IMR-90 (cell line): ENCODE results near the gene PRDX5. TPM values are rescaled to one million over a fixed set of nuclear protein-coding genes. Genes with fewer than 3 reads are reported as not detected.
A peak's percentile ranks its signal among the peaks of the same experiment; 100 is the strongest.
"Not testable (repeated sequence)": the region's sequence is repeated elsewhere in the genome, so short reads cannot be mapped to it uniquely, and the experiment has no call there.

ENCODE experiments used
- ATAC-seq: fragments of 200-7000 bp; cut with Tn5 transposase; 2 replicates; pipeline ENCODE4 v1.9.1; 2020; ENCODE audit warnings: low read depth, mild to moderate bottlenecking, moderate library complexity
- BruUV-seq: library from RNA; stranded (reverse); fragments of 400-500 nt; replicated peaks from 2 replicates; lab custom pipeline; 2021; lab: Mats Ljungman, UMichigan
- CTCF ChIA-PET: fragments of 300-600 bp; formaldehyde crosslinking; extraction: SDS; loops from one replicate; lab custom pipeline; 2021; ENCODE audit warnings: antibody characterized with exemption; lab: Yijun Ruan, JAX
- POLR2A ChIA-PET: fragments of 300-600 bp; sonication (Branson Sonifier 250); formaldehyde crosslinking; loops from one replicate; lab custom pipeline; 2022; ENCODE audit warnings: antibody characterized with exemption; ENCODE audit not compliant: unreplicated experiment; lab: Charles Lee
- DNase-seq: peaks from one replicate; pipeline ENCODE4 v3.0.0; 2013
- H2AFZ ChIP-seq: replicated peaks from 2 replicates; pipeline ENCODE3; 2013; ENCODE audit warnings: low read length, mild to moderate bottlenecking; ENCODE audit not compliant: poor library complexity
- H2AK5ac ChIP-seq: 2 replicates; pipeline ENCODE4 v1.6.1; 2013; ENCODE audit warnings: low read depth, low read length, inconsistent platforms
- H2AK9ac ChIP-seq: replicated peaks from 2 replicates; pipeline ENCODE3; 2013; ENCODE audit warnings: mild to moderate bottlenecking, low read depth, low read length, moderate library complexity; ENCODE audit not compliant: poor library complexity
- H2BK120ac ChIP-seq: 2 replicates; pipeline ENCODE4 v1.6.1; 2013; ENCODE audit warnings: low read depth, low read length, inconsistent platforms
- H2BK15ac ChIP-seq: 3 replicates; pipeline ENCODE4 v1.6.1; 2013; ENCODE audit warnings: low read depth, low read length, inconsistent platforms
- H2BK20ac ChIP-seq: 2 replicates; pipeline ENCODE4 v1.6.1; 2013; ENCODE audit warnings: low read depth, mild to moderate bottlenecking, inconsistent platforms, low read length, moderate library complexity
- H2BK5ac ChIP-seq: 2 replicates; pipeline ENCODE4 v1.6.1; 2013; ENCODE audit warnings: mild to moderate bottlenecking, low read depth, low read length, inconsistent platforms; ENCODE audit not compliant: poor library complexity, severe bottlenecking
- H3K14ac ChIP-seq: replicated peaks from 2 replicates; pipeline ENCODE4 v1.6.1; 2013; ENCODE audit warnings: low read depth, low read length, inconsistent platforms
- H3K18ac ChIP-seq: 2 replicates; pipeline ENCODE4 v1.6.1; 2013; ENCODE audit warnings: low read depth, low read length, control low read depth
- H3K23ac ChIP-seq: 2 replicates; pipeline ENCODE4 v1.6.1; 2013; ENCODE audit warnings: low read depth, low read length, inconsistent platforms
- H3K27ac ChIP-seq: 2 replicates; pipeline ENCODE4 v1.5.1; 2013; ENCODE audit warnings: mild to moderate bottlenecking, control low read depth, low read length; ENCODE audit not compliant: insufficient read depth
- H3K27me3 ChIP-seq: 2 replicates; pipeline ENCODE4 v1.6.1; 2013; ENCODE audit warnings: low read length; ENCODE audit not compliant: control insufficient read depth, insufficient read depth
- H3K36me3 ChIP-seq: 2 replicates; pipeline ENCODE4 v1.6.1; 2013; ENCODE audit warnings: low read length, mixed read lengths; ENCODE audit not compliant: control insufficient read depth, insufficient read depth
- H3K4ac ChIP-seq: 2 replicates; pipeline ENCODE4 v1.6.1; 2013; ENCODE audit warnings: low read depth, low read length, inconsistent platforms
- H3K4me1 ChIP-seq: 2 replicates; pipeline ENCODE4 v1.6.1; 2013; ENCODE audit warnings: low read length, mixed read lengths; ENCODE audit not compliant: control insufficient read depth, insufficient read depth
- H3K4me2 ChIP-seq: 2 replicates; pipeline ENCODE4 v1.6.1; 2013; ENCODE audit warnings: low read depth, mild to moderate bottlenecking, control low read depth, low read length, moderate library complexity
- H3K4me3 ChIP-seq: 2 replicates; pipeline ENCODE4 v1.5.1; 2013; ENCODE audit warnings: low read depth, mild to moderate bottlenecking, control low read depth, low read length, moderate library complexity; ENCODE audit not compliant: insufficient read depth
- H3K56ac ChIP-seq: 2 replicates; pipeline ENCODE4 v1.6.1; 2013; ENCODE audit warnings: low read length, inconsistent platforms; ENCODE audit not compliant: insufficient read depth; ENCODE audit errors: extremely low read depth
- H3K79me1 ChIP-seq, 2 experiments: 2 replicates each; pipeline ENCODE4 v1.6.1; 2013; ENCODE audit warnings: low read length in 2 of 2, inconsistent platforms in 1 of 2, low read depth in 1 of 2
- H3K9ac ChIP-seq: 2 replicates; pipeline ENCODE4 v1.6.1; 2013; ENCODE audit warnings: low read depth, low read length, control low read depth
- H3K9me1 ChIP-seq: 2 replicates; pipeline ENCODE4 v1.6.1; 2013; ENCODE audit warnings: low read length, inconsistent platforms; ENCODE audit not compliant: insufficient read depth
- H3K9me3 ChIP-seq: 2 replicates; pipeline ENCODE4 v1.6.1; 2013; ENCODE audit warnings: low read length; ENCODE audit not compliant: control insufficient read depth, insufficient read depth
- H4K20me1 ChIP-seq: 2 replicates; pipeline ENCODE4 v1.6.1; 2013; ENCODE audit warnings: low read length, inconsistent platforms; ENCODE audit not compliant: insufficient read depth
- H4K5ac ChIP-seq: 2 replicates; pipeline ENCODE4 v1.6.1; 2013; ENCODE audit warnings: mild to moderate bottlenecking, low read depth, low read length, control low read depth
- H4K8ac ChIP-seq, 2 experiments: 2 replicates each; pipeline ENCODE4 v1.6.1; 2013; ENCODE audit warnings: low read depth in 2 of 2, low read length in 2 of 2, control low read depth in 1 of 2, inconsistent platforms in 1 of 2
- H4K91ac ChIP-seq: 2 replicates; pipeline ENCODE4 v1.6.1; 2013; ENCODE audit warnings: low read depth, low read length, inconsistent platforms; ENCODE audit not compliant: insufficient read depth
- WGBS, 2 experiments: methylation state at CpG; one replicate each; pipeline versions ENCODE4 v1.1.5 to v1.1.7; 2013; ENCODE audit warnings: missing lambda C conversion rate in 2 of 2; ENCODE audit not compliant: insufficient read length in 1 of 2; ENCODE audit errors: extremely low coverage in 2 of 2; 5-methylcytosine and 5-hydroxymethylcytosine counted together
- dilution Hi-C: fragments of 300-500 bp; cut with HindIII; formaldehyde crosslinking; loops from one replicate; pipeline ENCODE4 v1.14.3; 2018; ENCODE audit warnings: low sequenced_read_pairs; ENCODE audit not compliant: unreplicated experiment
- in situ Hi-C: fragments of 300-500 bp; cut with MboI; formaldehyde crosslinking; loops from 3 replicates; pipeline ENCODE4 v1.14.3; 2019; ENCODE audit warnings: low sequenced_read_pairs, inconsistent platforms, mixed read lengths
- intact Hi-C: fragments of 100-400 bp; cut with micrococcal nuclease; formaldehyde crosslinking; loops from 2 replicates; pipeline ENCODE4 v1.10.0; 2022
- polyA plus RNA-seq, 3 experiments: library from polyadenylated mRNA; depleted of rRNA; stranded (reverse); fragments of >200 nt; gene quantifications; 2 replicates each; pipeline ENCODE4 v1.2.3, GENCODE V29; 2012; ENCODE audit warnings: low replicate concordance in 1 of 3
- total RNA-seq: library from RNA; depleted of rRNA; stranded (reverse); fragments of >200 nt; gene quantifications from 2 replicates; pipeline ENCODE4 v1.2.3, GENCODE V29; 2012

Gene PRDX5
- total and polyA plus RNA-seq, 2 of the 4 experiments (the other 2 are of a cell fraction): 120 to 292 TPM

GRCh38 chr11:64323984-64324383, 6.1 kb downstream of the PRDX5 start:
- H3K14ac ChIP-seq, H4K5ac ChIP-seq, BruUV-seq, ATAC-seq, dilution Hi-C loops, H4K8ac ChIP-seq, H2BK5ac ChIP-seq, H3K4me1 ChIP-seq, H3K4ac ChIP-seq, H3K23ac ChIP-seq, H3K27ac ChIP-seq, H2BK120ac ChIP-seq, H3K18ac ChIP-seq, H3K4me3 ChIP-seq, H2BK20ac ChIP-seq, H3K9ac ChIP-seq, H2BK15ac ChIP-seq, H2AK5ac ChIP-seq, POLR2A ChIA-PET, H3K4me2 ChIP-seq, H3K9me3 ChIP-seq, H3K56ac ChIP-seq, H4K20me1 ChIP-seq, DNase-seq, intact Hi-C loops, H4K91ac ChIP-seq, H3K27me3 ChIP-seq, H2AFZ ChIP-seq, in situ Hi-C loops: not testable (repeated sequence)
- Histone ChIP-seq H3K9me1 (peaks cover 12% of the 10 kb centered on the region), H3K36me3 (peaks cover 22% of the 10 kb centered on the region), H3K79me1 (peaks cover 4 to 16% of the 10 kb centered on the region in 2 experiments), H2AK9ac (peak overlapping the region; percentile 50)
- CTCF ChIA-PET: interaction anchor here (1.5 kb wide), 1 partner anchor 23 kb away, joined by 5 read pairs; no protein-coding TSS in a partner anchor
- WGBS, 2 experiments: 68% methylated on average over 2 of the region's 4 CpGs; no CpG with 5 or more reads in 1 of the 2 experiments
